Measurements from ENCODE around the gene GDPD4. TPM values are rescaled to one million over a fixed set of nuclear protein-coding genes. Genes with fewer than 3 reads are reported as not detected.
"Not testable (repeated sequence)": the region's sequence is repeated elsewhere in the genome, so short reads cannot be mapped to it uniquely, and the experiment has no call there.

The GDPD4 gene
- total RNA-seq, 1 donor from 2014 or later, result not detected

- Mint-ChIP-seq H3K36me3 (ENCODE audit: low read depth) (no peaks in the 10 kb centered on the region), H3K27ac (ENCODE audit: unreplicated experiment) (no peak overlapping the region), H3K9me3 (ENCODE audit: low read depth) (no peaks in the 10 kb centered on the region), H3K27me3 (ENCODE audit: low read depth) (no peaks in the 10 kb centered on the region), H3K4me1 (ENCODE audit: low read depth) (no peaks in the 10 kb centered on the region), H3K4me3 (ENCODE audit: unreplicated experiment) (no peak overlapping the region)
- DNase-seq (ENCODE audit: low spot score), result no peak
- TF ChIP-seq CTCF (IDR thresholded peaks at IDR 0.05), result no peak
Observed at GRCh38 chr11:77300695-77301094, 791 bp downstream of the GDPD4 start.

- H3K9me3 Mint-ChIP-seq (ENCODE audit: low read depth); DNase-seq (ENCODE audit: low spot score); H3K27me3 Mint-ChIP-seq (ENCODE audit: low read depth); H3K4me3 Mint-ChIP-seq (ENCODE audit: unreplicated experiment); H3K36me3 Mint-ChIP-seq (ENCODE audit: low read depth); H3K4me1 Mint-ChIP-seq (ENCODE audit: low read depth); H3K27ac Mint-ChIP-seq (ENCODE audit: unreplicated experiment): not testable (repeated sequence)
Observed at GRCh38 chr11:77300028-77300427, 1.5 kb downstream of the GDPD4 start.

- TF ChIP-seq CTCF (IDR thresholded peaks at IDR 0.05), result no peak
- DNase-seq (ENCODE audit: low spot score), result no peak
- H3K4me3 Mint-ChIP-seq (ENCODE audit: unreplicated experiment), result no peak overlapping the region
Observed at GRCh38 chr11:77299528-77299993, 1.9 kb downstream of the GDPD4 start.

GRCh38 chr11:77294040-77294439, 7.4 kb downstream of the GDPD4 start:
- Mint-ChIP-seq H3K9me3 (ENCODE audit: low read depth) (peaks cover 7% of the 10 kb centered on the region), H3K4me1 (ENCODE audit: low read depth) (no peaks in the 10 kb centered on the region), H3K4me3 (ENCODE audit: unreplicated experiment) (no peak overlapping the region), H3K27me3 (ENCODE audit: low read depth) (no peaks in the 10 kb centered on the region), H3K27ac (ENCODE audit: unreplicated experiment) (no peak overlapping the region), H3K36me3 (ENCODE audit: low read depth) (no peaks in the 10 kb centered on the region)
- TF ChIP-seq CTCF (IDR thresholded peaks at IDR 0.05), result no peak
- DNase-seq (ENCODE audit: low spot score), result no peak

More at GRCh38 chr11:77299528-77299993, 1.9 kb downstream of the GDPD4 start:
- Mint-ChIP-seq H3K4me1 (ENCODE audit: low read depth) (no peaks in the 10 kb centered on the region), H3K36me3 (ENCODE audit: low read depth) (no peaks in the 10 kb centered on the region), H3K9me3 (ENCODE audit: low read depth) (no peaks in the 10 kb centered on the region), H3K27me3 (ENCODE audit: low read depth) (no peaks in the 10 kb centered on the region), H3K27ac (ENCODE audit: unreplicated experiment) (no peak overlapping the region)

GRCh38 chr11:77289737-77290136, 11.7 kb downstream of the GDPD4 start:
- Mint-ChIP-seq H3K36me3 (ENCODE audit: low read depth) (no peaks in the 10 kb centered on the region), H3K9me3 (ENCODE audit: low read depth) (peaks cover 7% of the 10 kb centered on the region), H3K27me3 (ENCODE audit: low read depth) (no peaks in the 10 kb centered on the region), H3K27ac (ENCODE audit: unreplicated experiment) (no peak overlapping the region), H3K4me1 (ENCODE audit: low read depth) (peaks cover 10% of the 10 kb centered on the region), H3K4me3 (ENCODE audit: unreplicated experiment) (no peak overlapping the region)
- DNase-seq (ENCODE audit: low spot score), result no peak
- TF ChIP-seq CTCF (IDR thresholded peaks at IDR 0.05), result no peak

- peaks cover 4% of the 10 kb centered on the region for H3K9me3 Mint-ChIP-seq (ENCODE audit: low read depth)
- no peaks in the 10 kb centered on the region for H3K36me3 Mint-ChIP-seq (ENCODE audit: low read depth)
- no peak overlapping the region for H3K4me3 Mint-ChIP-seq (ENCODE audit: unreplicated experiment)
- H3K4me1 Mint-ChIP-seq (ENCODE audit: low read depth), result peaks cover 10% of the 10 kb centered on the region
- TF ChIP-seq CTCF (IDR thresholded peaks at IDR 0.05), result no peak
- DNase-seq (ENCODE audit: low spot score), result no peak
- H3K27ac Mint-ChIP-seq (ENCODE audit: unreplicated experiment), result no peak overlapping the region
- H3K27me3 Mint-ChIP-seq (ENCODE audit: low read depth), result no peaks in the 10 kb centered on the region
Observed at GRCh38 chr11:77287615-77288273, 13.7 kb downstream of the GDPD4 start.
